A549 (cell line): ENCODE data around the gene TPCN1.

Experiments used
- CEBPB ChIP-seq, 2 experiments: fragments of >200 bp in 1 of 2; sonication (Bioruptor Twin) in 1 of 2; formaldehyde crosslinking in 1 of 2; IDR thresholded peaks; 2 replicates each; pipeline ENCODE4 v1.6.1; 2012 to 2016
- CTCF ChIP-seq: fragments of >200 bp; sonication (Bioruptor Twin); formaldehyde crosslinking; IDR thresholded peaks from 3 replicates; pipeline ENCODE4 v1.5.1; 2016
- HMGXB4 ChIP-seq: fragments of 250-450 bp; sonication (Bioruptor Pico); IDR thresholded peaks from 2 replicates; pipeline ENCODE4 v1.5.0; 2021; ENCODE audit warnings: mild to moderate bottlenecking, moderate library complexity, borderline replicate concordance
- MAX ChIP-seq: IDR thresholded peaks from 2 replicates; pipeline ENCODE4 v1.6.1; 2012
- MAZ ChIP-seq: fragments of 150-350 bp; IDR thresholded peaks from 2 replicates; pipeline ENCODE4 v1.6.1; 2014; ENCODE audit warnings: antibody characterized with exemption, low read depth, low read length, borderline replicate concordance
- NR3C1 ChIP-seq: fragments of >200 bp; sonication (Bioruptor Twin); formaldehyde crosslinking; IDR thresholded peaks from 3 replicates; pipeline ENCODE4 v1.6.1; 2017
- POLR2A ChIP-seq: IDR thresholded peaks from 2 replicates; pipeline ENCODE4 v1.6.1; 2012; ENCODE audit warnings: mild to moderate bottlenecking, low read length
- RAD21 ChIP-seq, 2 experiments: fragments of >200 bp in 1 of 2; sonication (Bioruptor Twin) in 1 of 2; formaldehyde crosslinking in 1 of 2; IDR thresholded peaks in 1 of 2; conservative IDR thresholded peaks in 1 of 2; 2 replicates in 1 of 2; 3 replicates in 1 of 2; pipeline ENCODE4 v1.6.1; 2012 to 2018; ENCODE audit warnings: inconsistent platforms in 1 of 2
- REST ChIP-seq: fragments of 200-600 bp; sonication (generic); IDR thresholded peaks from 2 replicates; pipeline ENCODE4 v1.6.1; 2016; ENCODE audit warnings: antibody characterized with exemption, mild to moderate bottlenecking, moderate library complexity
- RFX5 ChIP-seq: fragments of 450-650 bp; IDR thresholded peaks from 2 replicates; pipeline ENCODE4 v1.7.1; 2014; ENCODE audit warnings: antibody characterized with exemption, mild to moderate bottlenecking, moderate library complexity
- SMC3 ChIP-seq: fragments of >200 bp; sonication (Bioruptor Twin); formaldehyde crosslinking; IDR thresholded peaks from 3 replicates; pipeline ENCODE4 v1.6.1; 2018; ENCODE audit warnings: inconsistent platforms
- TP53 ChIP-seq: fragments of 250-450 bp; sonication (Bioruptor Pico); IDR thresholded peaks from 2 replicates; pipeline ENCODE4 v1.5.0; 2021; ENCODE audit warnings: mild to moderate bottlenecking, moderate library complexity
- USF2 ChIP-seq: fragments of 450-650 bp; IDR thresholded peaks from 2 replicates; pipeline ENCODE4 v1.6.1; 2014; ENCODE audit warnings: antibody characterized with exemption
- ZFP36 ChIP-seq: fragments of 450-650 bp; IDR thresholded peaks from 2 replicates; pipeline ENCODE4 v1.6.1; 2014; ENCODE audit warnings: borderline replicate concordance; ENCODE audit not compliant: partially characterized antibody

GRCh38 chr12:113286712-113287111, 65.4 kb downstream of the TPCN1 start:
- no peak for TF ChIP-seq HMGXB4 (CRISPR knock-in tag)
- no peak for TF ChIP-seq USF2
- TF ChIP-seq POLR2A, result no peak
- TF ChIP-seq CEBPB (IDR thresholded peaks at IDR 0.05), result no peak
- no peak for TF ChIP-seq CTCF
- no peak for TF ChIP-seq SMC3
- TF ChIP-seq RFX5, result no peak
- TF ChIP-seq NR3C1, result no peak
- TF ChIP-seq REST, result no peak
- TF ChIP-seq MAX, result no peak
- no peak for TF ChIP-seq RAD21 (conservative IDR thresholded peaks at IDR 0.05 in 1 of 2, IDR thresholded peaks at IDR 0.05 in 1 of 2)
- no peak for TF ChIP-seq TP53
- TF ChIP-seq ZFP36, result no peak
- no peak for TF ChIP-seq MAZ
